ENCODE data around the gene CREBBP. TPM values are rescaled to one million over a fixed set of nuclear protein-coding genes. Genes with fewer than 3 reads are reported as not detected.

Gene CREBBP
- total and polyA plus RNA-seq, 2 experiments from 2014 or later: 36.9 to 54.8 TPM

DNA sequence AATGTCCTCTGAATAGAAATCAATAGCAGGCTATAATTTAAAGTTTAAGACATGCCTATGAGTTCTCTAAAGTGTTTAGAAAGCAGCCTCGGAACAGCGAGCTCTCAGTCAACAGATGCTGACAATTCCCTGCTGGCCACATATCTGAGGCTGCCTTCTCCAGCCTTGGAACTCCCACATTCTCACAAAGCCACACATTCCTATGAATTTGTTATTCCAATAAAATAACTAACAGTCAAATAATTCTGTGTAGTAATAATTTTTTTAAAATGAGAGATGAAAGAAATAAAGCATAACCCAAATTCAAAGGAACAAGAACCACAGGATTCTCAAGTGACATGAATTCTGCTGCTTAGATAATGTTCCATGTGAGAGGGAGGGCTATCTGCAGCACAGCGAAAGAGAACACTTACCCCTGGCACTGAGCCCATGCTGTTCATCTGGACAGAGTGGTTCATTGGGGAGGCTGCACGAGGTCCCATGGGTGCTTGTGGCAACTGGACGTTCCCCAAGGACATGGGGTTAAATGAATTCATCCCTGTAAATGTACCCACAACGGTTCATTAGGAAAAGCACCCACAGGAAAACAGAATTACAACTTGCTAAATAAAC lies 106.3 kb downstream of the CREBBP start:
- H3K9me3 Mint-ChIP-seq: no peaks in the 10 kb centered on the region
- H3K36me3 Mint-ChIP-seq (ENCODE audit: low read depth): peaks cover 72% of the 10 kb centered on the region
- Histone ChIP-seq H4K20me1 (replicated peaks; ENCODE audit: insufficient read depth) (peaks cover 3% of the 10 kb centered on the region; the same call in 1 of the 2 replicates), H3F3A (replicated peaks; ENCODE audit: low read depth) (0 out of 2 replicates have a peak, but pooled peaks cover 4% of the 10 kb centered on the region), H2AFZ (no peak overlapping the region), H3K4me2 (no peak overlapping the region), H3K9me2 (ENCODE audit: insufficient read depth) (no peaks in the 10 kb centered on the region), H3K27ac (ENCODE audit: low read depth) (no peak overlapping the region), H3K4me3 (no peak overlapping the region), H3K36me3 (ENCODE audit: insufficient read depth) (peaks cover 39% of the 10 kb centered on the region), H3K79me2 (replicated peaks; ENCODE audit: insufficient read depth) (no peaks in the 10 kb centered on the region), H3K4me1 (ENCODE audit: insufficient read depth) (no peaks in the 10 kb centered on the region), H3K27me3 (ENCODE audit: insufficient read depth) (no peaks in the 10 kb centered on the region)
- DNase-seq (ENCODE audit: low spot score) (no peak), ATAC-seq (no peak)
- peaks cover 4% of the 10 kb centered on the region for H3K27me3 Mint-ChIP-seq (ENCODE audit: insufficient read depth, low read depth, poor library complexity)
- no peak overlapping the region for H3K4me3 Mint-ChIP-seq
- H3K27ac Mint-ChIP-seq: no peak overlapping the region
- no peaks in the 10 kb centered on the region for H3K4me1 Mint-ChIP-seq
- TF ChIP-seq EZH2phosphoT487 (IDR thresholded peaks at IDR 0.05; ENCODE audit: unreplicated experiment): no peak
- no peak for TF ChIP-seq CREB1 (CRISPR knock-in tag; IDR thresholded peaks at IDR 0.05; ENCODE audit: low read depth)
- no peak for TF ChIP-seq JUNB (IDR thresholded peaks at IDR 0.05; ENCODE audit: unreplicated experiment)

DNA sequence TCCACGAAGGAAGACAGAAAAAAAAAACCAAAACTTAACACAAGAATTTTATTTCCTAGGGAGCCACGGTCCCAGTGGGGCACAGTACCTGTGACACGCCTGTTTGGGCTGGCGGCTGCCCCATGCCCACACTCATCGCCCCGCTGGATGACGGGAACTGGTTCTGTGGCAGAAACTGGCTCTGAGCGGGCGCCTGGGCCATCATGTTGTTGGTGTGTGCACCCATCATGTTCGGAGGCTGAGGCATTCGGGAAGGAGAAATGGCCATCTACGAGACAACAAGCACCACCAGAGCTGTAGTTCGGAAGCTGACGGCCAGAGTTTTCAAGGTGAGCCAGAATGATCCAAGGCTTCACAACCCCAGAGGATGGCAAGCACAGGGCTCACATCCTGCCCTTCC lies 106.8 kb downstream of the CREBBP start:
- Histone ChIP-seq H3K4me2 (no peak overlapping the region), H2AFZ (no peak overlapping the region), H3K27ac (ENCODE audit: low read depth) (no peak overlapping the region), H3K27me3 (ENCODE audit: insufficient read depth) (no peaks in the 10 kb centered on the region), H3F3A (replicated peaks; ENCODE audit: low read depth) (0 out of 2 replicates have a peak, but pooled peaks cover 4% of the 10 kb centered on the region), H3K4me3 (no peak overlapping the region), H3K79me2 (replicated peaks; ENCODE audit: insufficient read depth) (no peaks in the 10 kb centered on the region), H3K9me2 (ENCODE audit: insufficient read depth) (no peaks in the 10 kb centered on the region), H3K36me3 (ENCODE audit: insufficient read depth) (peaks cover 36% of the 10 kb centered on the region), H3K4me1 (ENCODE audit: insufficient read depth) (no peaks in the 10 kb centered on the region), H4K20me1 (replicated peaks; ENCODE audit: insufficient read depth) (peaks cover 3% of the 10 kb centered on the region; the same call in 1 of the 2 replicates)
- H3K36me3 Mint-ChIP-seq (ENCODE audit: low read depth): peaks cover 76% of the 10 kb centered on the region
- no peaks in the 10 kb centered on the region for H3K4me1 Mint-ChIP-seq
- no peak overlapping the region for H3K4me3 Mint-ChIP-seq
- H3K9me3 Mint-ChIP-seq: no peaks in the 10 kb centered on the region
- no peak for ATAC-seq
- H3K27me3 Mint-ChIP-seq (ENCODE audit: insufficient read depth, low read depth, poor library complexity): peaks cover 5% of the 10 kb centered on the region
- DNase-seq (ENCODE audit: low spot score): no peak
- no peak overlapping the region for H3K27ac Mint-ChIP-seq
- no peak for TF ChIP-seq NANOG (IDR thresholded peaks at IDR 0.05; ENCODE audit: borderline replicate concordance)
- no peak for TF ChIP-seq STAT1 (IDR thresholded peaks at IDR 0.05; ENCODE audit: unreplicated experiment)
- no peak for TF ChIP-seq ZNF114 (CRISPR knock-in tag; IDR thresholded peaks at IDR 0.05)
- no peak for TF ChIP-seq CREB1 (CRISPR knock-in tag; IDR thresholded peaks at IDR 0.05; ENCODE audit: low read depth)
- TF ChIP-seq, protein P1, sequence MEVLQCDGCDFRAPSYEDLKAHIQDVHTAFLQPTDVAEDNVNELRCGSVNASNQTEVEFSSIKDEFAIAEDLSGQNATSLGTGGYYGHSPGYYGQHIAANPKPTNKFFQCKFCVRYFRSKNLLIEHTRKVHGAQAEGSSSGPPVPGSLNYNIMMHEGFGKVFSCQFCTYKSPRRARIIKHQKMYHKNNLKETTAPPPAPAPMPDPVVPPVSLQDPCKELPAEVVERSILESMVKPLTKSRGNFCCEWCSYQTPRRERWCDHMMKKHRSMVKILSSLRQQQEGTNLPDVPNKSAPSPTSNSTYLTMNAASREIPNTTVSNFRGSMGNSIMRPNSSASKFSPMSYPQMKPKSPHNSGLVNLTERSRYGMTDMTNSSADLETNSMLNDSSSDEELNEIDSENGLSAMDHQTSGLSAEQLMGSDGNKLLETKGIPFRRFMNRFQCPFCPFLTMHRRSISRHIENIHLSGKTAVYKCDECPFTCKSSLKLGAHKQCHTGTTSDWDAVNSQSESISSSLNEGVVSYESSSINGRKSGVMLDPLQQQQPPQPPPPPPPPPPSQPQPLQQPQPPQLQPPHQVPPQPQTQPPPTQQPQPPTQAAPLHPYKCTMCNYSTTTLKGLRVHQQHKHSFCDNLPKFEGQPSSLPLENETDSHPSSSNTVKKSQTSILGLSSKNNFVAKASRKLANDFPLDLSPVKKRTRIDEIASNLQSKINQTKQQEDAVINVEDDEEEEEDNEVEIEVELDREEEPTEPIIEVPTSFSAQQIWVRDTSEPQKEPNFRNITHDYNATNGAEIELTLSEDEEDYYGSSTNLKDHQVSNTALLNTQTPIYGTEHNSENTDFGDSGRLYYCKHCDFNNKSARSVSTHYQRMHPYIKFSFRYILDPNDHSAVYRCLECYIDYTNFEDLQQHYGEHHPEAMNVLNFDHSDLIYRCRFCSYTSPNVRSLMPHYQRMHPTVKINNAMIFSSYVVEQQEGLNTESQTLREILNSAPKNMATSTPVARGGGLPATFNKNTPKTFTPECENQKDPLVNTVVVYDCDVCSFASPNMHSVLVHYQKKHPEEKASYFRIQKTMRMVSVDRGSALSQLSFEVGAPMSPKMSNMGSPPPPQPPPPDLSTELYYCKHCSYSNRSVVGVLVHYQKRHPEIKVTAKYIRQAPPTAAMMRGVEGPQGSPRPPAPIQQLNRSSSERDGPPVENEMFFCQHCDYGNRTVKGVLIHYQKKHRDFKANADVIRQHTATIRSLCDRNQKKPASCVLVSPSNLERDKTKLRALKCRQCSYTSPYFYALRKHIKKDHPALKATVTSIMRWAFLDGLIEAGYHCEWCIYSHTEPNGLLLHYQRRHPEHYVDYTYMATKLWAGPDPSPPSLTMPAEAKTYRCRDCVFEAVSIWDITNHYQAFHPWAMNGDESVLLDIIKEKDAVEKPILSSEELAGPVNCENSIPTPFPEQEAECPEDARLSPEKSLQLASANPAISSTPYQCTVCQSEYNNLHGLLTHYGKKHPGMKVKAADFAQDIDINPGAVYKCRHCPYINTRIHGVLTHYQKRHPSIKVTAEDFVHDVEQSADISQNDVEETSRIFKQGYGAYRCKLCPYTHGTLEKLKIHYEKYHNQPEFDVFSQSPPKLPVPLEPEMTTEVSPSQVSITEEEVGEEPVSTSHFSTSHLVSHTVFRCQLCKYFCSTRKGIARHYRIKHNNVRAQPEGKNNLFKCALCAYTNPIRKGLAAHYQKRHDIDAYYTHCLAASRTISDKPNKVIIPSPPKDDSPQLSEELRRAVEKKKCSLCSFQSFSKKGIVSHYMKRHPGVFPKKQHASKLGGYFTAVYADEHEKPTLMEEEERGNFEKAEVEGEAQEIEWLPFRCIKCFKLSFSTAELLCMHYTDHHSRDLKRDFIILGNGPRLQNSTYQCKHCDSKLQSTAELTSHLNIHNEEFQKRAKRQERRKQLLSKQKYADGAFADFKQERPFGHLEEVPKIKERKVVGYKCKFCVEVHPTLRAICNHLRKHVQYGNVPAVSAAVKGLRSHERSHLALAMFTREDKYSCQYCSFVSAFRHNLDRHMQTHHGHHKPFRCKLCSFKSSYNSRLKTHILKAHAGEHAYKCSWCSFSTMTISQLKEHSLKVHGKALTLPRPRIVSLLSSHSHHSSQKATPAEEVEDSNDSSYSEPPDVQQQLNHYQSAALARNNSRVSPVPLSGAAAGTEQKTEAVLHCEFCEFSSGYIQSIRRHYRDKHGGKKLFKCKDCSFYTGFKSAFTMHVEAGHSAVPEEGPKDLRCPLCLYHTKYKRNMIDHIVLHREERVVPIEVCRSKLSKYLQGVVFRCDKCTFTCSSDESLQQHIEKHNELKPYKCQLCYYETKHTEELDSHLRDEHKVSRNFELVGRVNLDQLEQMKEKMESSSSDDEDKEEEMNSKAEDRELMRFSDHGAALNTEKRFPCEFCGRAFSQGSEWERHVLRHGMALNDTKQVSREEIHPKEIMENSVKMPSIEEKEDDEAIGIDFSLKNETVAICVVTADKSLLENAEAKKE (CRISPR knock-in tag; IDR thresholded peaks at IDR 0.05): no peak
- TF ChIP-seq, protein P2, sequence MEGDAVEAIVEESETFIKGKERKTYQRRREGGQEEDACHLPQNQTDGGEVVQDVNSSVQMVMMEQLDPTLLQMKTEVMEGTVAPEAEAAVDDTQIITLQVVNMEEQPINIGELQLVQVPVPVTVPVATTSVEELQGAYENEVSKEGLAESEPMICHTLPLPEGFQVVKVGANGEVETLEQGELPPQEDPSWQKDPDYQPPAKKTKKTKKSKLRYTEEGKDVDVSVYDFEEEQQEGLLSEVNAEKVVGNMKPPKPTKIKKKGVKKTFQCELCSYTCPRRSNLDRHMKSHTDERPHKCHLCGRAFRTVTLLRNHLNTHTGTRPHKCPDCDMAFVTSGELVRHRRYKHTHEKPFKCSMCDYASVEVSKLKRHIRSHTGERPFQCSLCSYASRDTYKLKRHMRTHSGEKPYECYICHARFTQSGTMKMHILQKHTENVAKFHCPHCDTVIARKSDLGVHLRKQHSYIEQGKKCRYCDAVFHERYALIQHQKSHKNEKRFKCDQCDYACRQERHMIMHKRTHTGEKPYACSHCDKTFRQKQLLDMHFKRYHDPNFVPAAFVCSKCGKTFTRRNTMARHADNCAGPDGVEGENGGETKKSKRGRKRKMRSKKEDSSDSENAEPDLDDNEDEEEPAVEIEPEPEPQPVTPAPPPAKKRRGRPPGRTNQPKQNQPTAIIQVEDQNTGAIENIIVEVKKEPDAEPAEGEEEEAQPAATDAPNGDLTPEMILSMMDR (conservative IDR thresholded peaks at IDR 0.05; ENCODE audit: low read depth in 2 of 2): no peak
- TF ChIP-seq, protein P3, sequence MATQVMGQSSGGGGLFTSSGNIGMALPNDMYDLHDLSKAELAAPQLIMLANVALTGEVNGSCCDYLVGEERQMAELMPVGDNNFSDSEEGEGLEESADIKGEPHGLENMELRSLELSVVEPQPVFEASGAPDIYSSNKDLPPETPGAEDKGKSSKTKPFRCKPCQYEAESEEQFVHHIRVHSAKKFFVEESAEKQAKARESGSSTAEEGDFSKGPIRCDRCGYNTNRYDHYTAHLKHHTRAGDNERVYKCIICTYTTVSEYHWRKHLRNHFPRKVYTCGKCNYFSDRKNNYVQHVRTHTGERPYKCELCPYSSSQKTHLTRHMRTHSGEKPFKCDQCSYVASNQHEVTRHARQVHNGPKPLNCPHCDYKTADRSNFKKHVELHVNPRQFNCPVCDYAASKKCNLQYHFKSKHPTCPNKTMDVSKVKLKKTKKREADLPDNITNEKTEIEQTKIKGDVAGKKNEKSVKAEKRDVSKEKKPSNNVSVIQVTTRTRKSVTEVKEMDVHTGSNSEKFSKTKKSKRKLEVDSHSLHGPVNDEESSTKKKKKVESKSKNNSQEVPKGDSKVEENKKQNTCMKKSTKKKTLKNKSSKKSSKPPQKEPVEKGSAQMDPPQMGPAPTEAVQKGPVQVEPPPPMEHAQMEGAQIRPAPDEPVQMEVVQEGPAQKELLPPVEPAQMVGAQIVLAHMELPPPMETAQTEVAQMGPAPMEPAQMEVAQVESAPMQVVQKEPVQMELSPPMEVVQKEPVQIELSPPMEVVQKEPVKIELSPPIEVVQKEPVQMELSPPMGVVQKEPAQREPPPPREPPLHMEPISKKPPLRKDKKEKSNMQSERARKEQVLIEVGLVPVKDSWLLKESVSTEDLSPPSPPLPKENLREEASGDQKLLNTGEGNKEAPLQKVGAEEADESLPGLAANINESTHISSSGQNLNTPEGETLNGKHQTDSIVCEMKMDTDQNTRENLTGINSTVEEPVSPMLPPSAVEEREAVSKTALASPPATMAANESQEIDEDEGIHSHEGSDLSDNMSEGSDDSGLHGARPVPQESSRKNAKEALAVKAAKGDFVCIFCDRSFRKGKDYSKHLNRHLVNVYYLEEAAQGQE (IDR thresholded peaks at IDR 0.05; ENCODE audit: unreplicated experiment): no peak
- TF ChIP-seq EZH2 (IDR thresholded peaks at IDR 0.05; ENCODE audit: low read depth, unreplicated experiment): no peak
